Duodenal mucosa (tissue), 2 donors: ENCODE data around the gene AKR1C1.
"Not testable (repeated sequence)": the region's sequence is repeated elsewhere in the genome, so short reads cannot be mapped to it uniquely, and the experiment has no call there.

Source experiments
- H3K27ac ChIP-seq: one replicate; pipeline ENCODE4 v1.7.0; 2013; ENCODE audit warnings: low read depth, low read length
- H3K27me3 ChIP-seq, 2 donors: one replicate each; pipeline ENCODE4 v1.7.0; 2013; ENCODE audit warnings: low read length in 2 of 2, control low read depth in 1 of 2; ENCODE audit not compliant: insufficient read depth in 2 of 2, control insufficient read depth in 1 of 2
- H3K36me3 ChIP-seq, 2 donors: one replicate each; pipeline ENCODE4 v1.7.0; 2013; ENCODE audit warnings: low read length in 2 of 2, control low read depth in 1 of 2; ENCODE audit not compliant: insufficient read depth in 2 of 2, control insufficient read depth in 1 of 2
- H3K4me1 ChIP-seq, 2 donors: one replicate each; pipeline ENCODE4 v1.7.0; 2013; ENCODE audit warnings: low read length in 2 of 2, control low read depth in 1 of 2; ENCODE audit not compliant: insufficient read depth in 2 of 2, control insufficient read depth in 1 of 2
- H3K4me3 ChIP-seq, 2 donors: one replicate each; pipeline ENCODE4 v1.7.0; 2013; ENCODE audit warnings: low read length in 2 of 2, low read depth in 1 of 2
- H3K9ac ChIP-seq, 2 donors: one replicate each; pipeline ENCODE4 v1.7.0; 2013; ENCODE audit warnings: low read length in 2 of 2, low read depth in 1 of 2
- H3K9me3 ChIP-seq, 2 donors: one replicate each; pipeline ENCODE4 v1.7.0; 2013; ENCODE audit warnings: low read length in 2 of 2, control low read depth in 1 of 2; ENCODE audit not compliant: control insufficient read depth in 1 of 2

Gene AKR1C1

GRCh38 chr10:4982764-4983226 is 19.6 kb downstream of the AKR1C1 start:
- Histone ChIP-seq H3K27me3 (no peaks in the 10 kb centered on the region), H3K9ac (no peak overlapping the region)

GRCh38 chr10:4983615-4984216 is 20.5 kb downstream of the AKR1C1 start:
- Histone ChIP-seq H3K27ac (no peak overlapping the region), H3K36me3 (no peaks in the 10 kb centered on the region), H3K4me3 (no peak overlapping the region), H3K9ac (no peak overlapping the region), H3K9me3 (no peaks in the 10 kb centered on the region), H3K4me1 (peaks cover 9 to 10% of the 10 kb centered on the region in 2 donors), H3K27me3 (no peaks in the 10 kb centered on the region)

More at GRCh38 chr10:4982764-4983226, 19.6 kb downstream of the AKR1C1 start:
- peaks cover 9 to 10% of the 10 kb centered on the region in 2 donors for H3K4me1 ChIP-seq
- no peak overlapping the region for H3K27ac ChIP-seq
- no peaks in the 10 kb centered on the region for H3K9me3 ChIP-seq
- no peaks in the 10 kb centered on the region for H3K36me3 ChIP-seq
- no peak overlapping the region for H3K4me3 ChIP-seq

GRCh38 chr10:4984223-4984622 is 21.0 kb downstream of the AKR1C1 start:
- Histone ChIP-seq H3K36me3 (no peaks in the 10 kb centered on the region), H3K4me1 (peaks cover 9 to 10% of the 10 kb centered on the region in 2 donors), H3K9ac (no peak overlapping the region), H3K27me3 (no peaks in the 10 kb centered on the region), H3K9me3 (no peaks in the 10 kb centered on the region), H3K4me3 (no peak overlapping the region), H3K27ac (no peak overlapping the region)

- no peak overlapping the region for H3K27ac ChIP-seq
- no peak overlapping the region for H3K4me3 ChIP-seq
- peaks cover 9 to 10% of the 10 kb centered on the region in 2 donors for H3K4me1 ChIP-seq
- no peaks in the 10 kb centered on the region for H3K9me3 ChIP-seq
- H3K36me3 ChIP-seq = no peaks in the 10 kb centered on the region
- no peak overlapping the region for H3K9ac ChIP-seq
- no peaks in the 10 kb centered on the region for H3K27me3 ChIP-seq
Observed at GRCh38 chr10:4984971-4985594, 21.9 kb downstream of the AKR1C1 start.

- not testable (repeated sequence) for H3K9ac ChIP-seq, H3K27me3 ChIP-seq, H3K27ac ChIP-seq, H3K36me3 ChIP-seq, H3K4me3 ChIP-seq, H3K4me1 ChIP-seq, H3K9me3 ChIP-seq
Observed at GRCh38 chr10:4988000-4988641, 24.9 kb downstream of the AKR1C1 start.

GRCh38 chr10:4990217-4990616 is 27.0 kb downstream of the AKR1C1 start:
- Histone ChIP-seq H3K27ac (no peak overlapping the region), H3K9me3 (no peaks in the 10 kb centered on the region), H3K4me1 (no peaks in the 10 kb centered on the region), H3K9ac (no peak overlapping the region), H3K4me3 (no peak overlapping the region), H3K36me3 (peaks cover 0 to 5% of the 10 kb centered on the region in 2 donors), H3K27me3 (no peaks in the 10 kb centered on the region)

- H3K4me3 ChIP-seq, H3K27ac ChIP-seq, H3K9ac ChIP-seq, H3K36me3 ChIP-seq, H3K27me3 ChIP-seq, H3K9me3 ChIP-seq, H3K4me1 ChIP-seq: not testable (repeated sequence)
Observed at GRCh38 chr10:4991463-4991862, 28.2 kb downstream of the AKR1C1 start.

GRCh38 chr10:4992564-4992963 is 29.3 kb downstream of the AKR1C1 start:
- H3K4me3 ChIP-seq, H3K36me3 ChIP-seq, H3K9me3 ChIP-seq, H3K27me3 ChIP-seq, H3K4me1 ChIP-seq, H3K9ac ChIP-seq, H3K27ac ChIP-seq: not testable (repeated sequence)

- H3K9me3 ChIP-seq, H3K36me3 ChIP-seq, H3K27me3 ChIP-seq, H3K4me1 ChIP-seq, H3K27ac ChIP-seq, H3K9ac ChIP-seq, H3K4me3 ChIP-seq: not testable (repeated sequence)
Observed at GRCh38 chr10:4994260-4994659, 31.0 kb downstream of the AKR1C1 start.

GRCh38 chr10:4998671-4999070 is 35.5 kb downstream of the AKR1C1 start:
- Histone ChIP-seq H3K36me3 (no peaks in the 10 kb centered on the region), H3K4me3 (no peak overlapping the region), H3K4me1 (no peaks in the 10 kb centered on the region), H3K27me3 (no peaks in the 10 kb centered on the region), H3K9ac (no peak overlapping the region), H3K9me3 (no peaks in the 10 kb centered on the region), H3K27ac (no peak overlapping the region)
